ENCODE measurements around the gene NAALADL1. TPM values are rescaled to one million over a fixed set of nuclear protein-coding genes. Genes with fewer than 3 reads are reported as not detected.

The NAALADL1 gene
- total RNA-seq, 1 donor from 2014 or later = 14.1 TPM

GRCh38 chr11:65083834-65084597, 25.7 kb upstream of the NAALADL1 start, which contains the start of the genes CDCA5 and ZFPL1:
CDCA5 (minus strand) TSS chr11:65084040; CDS start chr11:65083978, 62 bp downstream.
ZFPL1 (plus strand) TSS chr11:65084222; CDS start chr11:65084699, 477 bp downstream.
- intact Hi-C loops (cut with micrococcal nuclease) = loop anchor here (1.0 kb wide), 14 partner anchors 12 to 531 kb away; partner anchors contain the start of genes ATG2A, EHD1, FAU and MRPL49

- intact Hi-C loops (cut with micrococcal nuclease) = loop anchor here (1.0 kb wide), 1 partner anchor 205 kb away; the partner anchor contains the start of gene EHD1
Measured at GRCh38 chr11:65083134-65083833, 24.9 kb upstream of the NAALADL1 start.

- intact Hi-C loops (cut with micrococcal nuclease) = loop anchor here (1.0 kb wide), 3 partner anchors 52 to 232 kb away; partner anchors contain the start of gene SNX15
Measured at GRCh38 chr11:65078786-65079342, 20.5 kb upstream of the NAALADL1 start.

- intact Hi-C loops (cut with micrococcal nuclease) = loop anchor here (1.0 kb wide), 3 partner anchors 51 to 231 kb away; partner anchors contain the start of gene SNX15
Measured at GRCh38 chr11:65078151-65078550, 19.8 kb upstream of the NAALADL1 start.

- intact Hi-C loops (cut with micrococcal nuclease) = no loop called here
Measured at GRCh38 chr11:65077451-65077850, 19.1 kb upstream of the NAALADL1 start.

GRCh38 chr11:65072631-65072966, 14.2 kb upstream of the NAALADL1 start:
- intact Hi-C loops (cut with micrococcal nuclease) = no loop called here

- intact Hi-C loops (cut with micrococcal nuclease) = no loop called here
Measured at GRCh38 chr11:65071907-65072630, 13.7 kb upstream of the NAALADL1 start.

- intact Hi-C loops (cut with micrococcal nuclease) = no loop called here
Measured at GRCh38 chr11:65069217-65069616, 10.9 kb upstream of the NAALADL1 start.

GRCh38 chr11:65067446-65067845, 9.1 kb upstream of the NAALADL1 start:
- intact Hi-C loops (cut with micrococcal nuclease) = no loop called here

GRCh38 chr11:65066805-65067291, 8.5 kb upstream of the NAALADL1 start:
- intact Hi-C loops (cut with micrococcal nuclease) = no loop called here

GRCh38 chr11:65066315-65066714, 8.0 kb upstream of the NAALADL1 start:
- intact Hi-C loops (cut with micrococcal nuclease) = no loop called here

- intact Hi-C loops (cut with micrococcal nuclease) = no loop called here
Measured at GRCh38 chr11:65065851-65066250, 7.5 kb upstream of the NAALADL1 start.

GRCh38 chr11:65064847-65065240, 6.5 kb upstream of the NAALADL1 start:
- intact Hi-C loops (cut with micrococcal nuclease) = no loop called here

- intact Hi-C loops (cut with micrococcal nuclease) = no loop called here
Measured at GRCh38 chr11:65063532-65063931, 5.2 kb upstream of the NAALADL1 start.

- intact Hi-C loops (cut with micrococcal nuclease) = no loop called here
Measured at GRCh38 chr11:65060913-65061408, 2.6 kb upstream of the NAALADL1 start.

GRCh38 chr11:65059959-65060824, 1.8 kb upstream of the NAALADL1 start:
- intact Hi-C loops (cut with micrococcal nuclease) = no loop called here

- intact Hi-C loops (cut with micrococcal nuclease) = no loop called here
Measured at GRCh38 chr11:65059523-65059922, 1.2 kb upstream of the NAALADL1 start.

GRCh38 chr11:65058012-65058411, 341 bp downstream of the NAALADL1 start:
- intact Hi-C loops (cut with micrococcal nuclease) = no loop called here

- intact Hi-C loops (cut with micrococcal nuclease) = no loop called here
Measured at GRCh38 chr11:65057526-65057925, 827 bp downstream of the NAALADL1 start.

GRCh38 chr11:65056999-65057398, 1.4 kb downstream of the NAALADL1 start:
- intact Hi-C loops (cut with micrococcal nuclease) = no loop called here
